ENCODE data around the gene RTL10.

DNA sequence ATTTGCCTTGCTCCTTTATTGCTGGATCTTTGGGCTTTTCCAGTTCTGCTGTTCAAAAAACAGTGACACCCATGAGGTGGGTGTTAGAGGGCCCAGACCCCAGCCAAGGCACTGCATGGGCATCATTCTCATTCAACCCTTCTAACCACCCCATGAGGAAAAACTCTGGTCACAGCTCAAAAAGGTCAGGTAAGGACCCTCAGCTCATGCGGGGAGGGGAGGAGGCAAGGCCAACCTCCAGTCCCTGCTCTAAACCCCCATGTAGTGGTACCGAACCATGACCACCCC is 7.4 kb downstream of the RTL10 start:
- TF ChIP-seq TAF1 (IDR thresholded peaks at IDR 0.05; ENCODE audit: low read depth) = no peak
- TF ChIP-seq, protein P1, sequence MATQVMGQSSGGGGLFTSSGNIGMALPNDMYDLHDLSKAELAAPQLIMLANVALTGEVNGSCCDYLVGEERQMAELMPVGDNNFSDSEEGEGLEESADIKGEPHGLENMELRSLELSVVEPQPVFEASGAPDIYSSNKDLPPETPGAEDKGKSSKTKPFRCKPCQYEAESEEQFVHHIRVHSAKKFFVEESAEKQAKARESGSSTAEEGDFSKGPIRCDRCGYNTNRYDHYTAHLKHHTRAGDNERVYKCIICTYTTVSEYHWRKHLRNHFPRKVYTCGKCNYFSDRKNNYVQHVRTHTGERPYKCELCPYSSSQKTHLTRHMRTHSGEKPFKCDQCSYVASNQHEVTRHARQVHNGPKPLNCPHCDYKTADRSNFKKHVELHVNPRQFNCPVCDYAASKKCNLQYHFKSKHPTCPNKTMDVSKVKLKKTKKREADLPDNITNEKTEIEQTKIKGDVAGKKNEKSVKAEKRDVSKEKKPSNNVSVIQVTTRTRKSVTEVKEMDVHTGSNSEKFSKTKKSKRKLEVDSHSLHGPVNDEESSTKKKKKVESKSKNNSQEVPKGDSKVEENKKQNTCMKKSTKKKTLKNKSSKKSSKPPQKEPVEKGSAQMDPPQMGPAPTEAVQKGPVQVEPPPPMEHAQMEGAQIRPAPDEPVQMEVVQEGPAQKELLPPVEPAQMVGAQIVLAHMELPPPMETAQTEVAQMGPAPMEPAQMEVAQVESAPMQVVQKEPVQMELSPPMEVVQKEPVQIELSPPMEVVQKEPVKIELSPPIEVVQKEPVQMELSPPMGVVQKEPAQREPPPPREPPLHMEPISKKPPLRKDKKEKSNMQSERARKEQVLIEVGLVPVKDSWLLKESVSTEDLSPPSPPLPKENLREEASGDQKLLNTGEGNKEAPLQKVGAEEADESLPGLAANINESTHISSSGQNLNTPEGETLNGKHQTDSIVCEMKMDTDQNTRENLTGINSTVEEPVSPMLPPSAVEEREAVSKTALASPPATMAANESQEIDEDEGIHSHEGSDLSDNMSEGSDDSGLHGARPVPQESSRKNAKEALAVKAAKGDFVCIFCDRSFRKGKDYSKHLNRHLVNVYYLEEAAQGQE (IDR thresholded peaks at IDR 0.05; ENCODE audit: low read depth) = no peak
- no peak for TF ChIP-seq FOXM1 (IDR thresholded peaks at IDR 0.05; ENCODE audit: borderline replicate concordance, low read depth)
- TF ChIP-seq TCF12 (IDR thresholded peaks at IDR 0.05; ENCODE audit: low read depth) = no peak
- no peak for TF ChIP-seq EP300 (IDR thresholded peaks at IDR 0.05; ENCODE audit: borderline replicate concordance)
- TF ChIP-seq, protein P2, sequence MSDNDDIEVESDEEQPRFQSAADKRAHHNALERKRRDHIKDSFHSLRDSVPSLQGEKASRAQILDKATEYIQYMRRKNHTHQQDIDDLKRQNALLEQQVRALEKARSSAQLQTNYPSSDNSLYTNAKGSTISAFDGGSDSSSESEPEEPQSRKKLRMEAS (IDR thresholded peaks at IDR 0.05) = no peak
- TF ChIP-seq YY1 (IDR thresholded peaks at IDR 0.05; ENCODE audit: low read depth) = no peak
- TF ChIP-seq ZBTB7A (IDR thresholded peaks at IDR 0.05; ENCODE audit: low read depth) = no peak
- TF ChIP-seq EGR1 (IDR thresholded peaks at IDR 0.05) = no peak

Data from Ishikawa (cell line).